MCF 10A (cell line): ENCODE measurements around the gene DHX38. TPM values are rescaled to one million over a fixed set of nuclear protein-coding genes. Genes with fewer than 3 reads are reported as not detected.
"Not testable (repeated sequence)": the region's sequence is repeated elsewhere in the genome, so short reads cannot be mapped to it uniquely, and the experiment has no call there.

ENCODE experiments used
- BruUV-seq: library from RNA; stranded (reverse); fragments of 400-500 nt; replicated peaks from 2 replicates; lab custom pipeline; 2021; lab: Mats Ljungman, UMichigan
- CTCF ChIA-PET: fragments of 300-600 bp; sonication (Branson Sonifier 250); formaldehyde crosslinking; extraction: SDS; loops from one replicate; lab custom pipeline; 2021; ENCODE audit warnings: antibody characterized with exemption, inconsistent platforms; lab: Yijun Ruan, JAX
- POLR2A ChIA-PET: fragments of 300-600, 350-650 bp; sonication (Branson Sonifier 250); formaldehyde crosslinking; extraction: SDS; loops from one replicate; lab custom pipeline; 2020; ENCODE audit warnings: antibody characterized with exemption, inconsistent platforms; lab: Yijun Ruan, JAX
- DNase-seq: peaks from one replicate; pipeline ENCODE4 v3.0.0-alpha.2; 2018; ENCODE audit not compliant: unreplicated experiment
- H3K27ac Mint-ChIP-seq: one replicate; pipeline ENCODE4 v1.8.0; 2022; ENCODE audit warnings: mild to moderate bottlenecking, low read depth, mixed read lengths; ENCODE audit not compliant: unreplicated experiment
- H3K27me3 Mint-ChIP-seq: one replicate; pipeline ENCODE4 v1.8.0; 2022; ENCODE audit warnings: mixed read lengths; ENCODE audit not compliant: insufficient read depth, unreplicated experiment
- H3K36me3 Mint-ChIP-seq: one replicate; pipeline ENCODE4 v1.8.0; 2022; ENCODE audit warnings: mild to moderate bottlenecking, moderate library complexity, mixed read lengths; ENCODE audit not compliant: insufficient read depth, unreplicated experiment
- H3K4me1 Mint-ChIP-seq: one replicate; pipeline ENCODE4 v1.8.0; 2022; ENCODE audit warnings: mixed read lengths; ENCODE audit not compliant: insufficient read depth, unreplicated experiment
- H3K4me3 Mint-ChIP-seq: one replicate; pipeline ENCODE4 v1.8.0; 2022; ENCODE audit warnings: mild to moderate bottlenecking, moderate library complexity, mixed read lengths; ENCODE audit not compliant: unreplicated experiment
- H3K9me3 Mint-ChIP-seq: one replicate; pipeline ENCODE4 v1.8.0; 2022; ENCODE audit warnings: mixed read lengths; ENCODE audit not compliant: unreplicated experiment
- intact Hi-C: fragments of 100-400 bp; cut with micrococcal nuclease; formaldehyde crosslinking; loops from 2 replicates; pipeline ENCODE4 v1.14.1; 2022
- total RNA-seq: library from RNA; stranded (reverse); gene quantifications from 2 replicates; pipeline ENCODE4 v1.2.3, GENCODE V29; 2022
- TF ChIP-seq, protein P1 (sequence below): fragments of 200-600 bp; IDR thresholded peaks from one replicate; pipeline ENCODE4 v1.8.0; 2022; ENCODE audit warnings: antibody characterized with exemption, mild to moderate bottlenecking; ENCODE audit not compliant: unreplicated experiment

Gene DHX38
- total RNA-seq, 1 experiment from 2014 or later: 65.2 TPM

DNA sequence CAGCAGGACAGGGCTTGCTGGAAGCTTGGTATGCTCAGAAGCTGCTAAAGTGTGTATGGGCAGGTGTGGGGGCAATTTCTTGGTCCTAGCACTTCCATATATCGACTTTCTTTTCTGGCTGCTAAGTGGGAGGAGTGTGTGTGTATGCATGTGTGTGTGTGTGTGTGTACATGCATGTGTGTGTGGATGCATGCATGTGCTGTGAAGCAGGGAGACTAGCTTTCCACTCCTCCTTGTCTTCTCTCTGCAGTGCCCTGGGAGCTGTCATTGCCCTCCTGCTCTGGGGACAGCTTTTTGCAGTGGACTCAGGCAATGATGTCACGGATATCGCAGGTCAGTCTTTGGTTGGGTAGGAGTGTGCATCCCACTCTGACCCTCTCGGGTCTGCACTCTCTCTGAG lies 37.7 kb upstream of the DHX38 start:
- POLR2A ChIA-PET: no interaction called here
- H3K4me1 Mint-ChIP-seq: no peaks in the 10 kb centered on the region
- BruUV-seq: no TSS peak
- no peaks in the 10 kb centered on the region for H3K36me3 Mint-ChIP-seq
- CTCF ChIA-PET: interaction anchor here (0.6 to 1.2 kb wide), 2 partner anchors 11 to 865 kb away, joined by 4 to 7 read pairs; no protein-coding TSS in a partner anchor
- DNase-seq: no peak
- intact Hi-C loops: no loop called here
- H3K9me3 Mint-ChIP-seq: no peaks in the 10 kb centered on the region
- H3K27me3 Mint-ChIP-seq: no peaks in the 10 kb centered on the region
- TF ChIP-seq, protein P1, sequence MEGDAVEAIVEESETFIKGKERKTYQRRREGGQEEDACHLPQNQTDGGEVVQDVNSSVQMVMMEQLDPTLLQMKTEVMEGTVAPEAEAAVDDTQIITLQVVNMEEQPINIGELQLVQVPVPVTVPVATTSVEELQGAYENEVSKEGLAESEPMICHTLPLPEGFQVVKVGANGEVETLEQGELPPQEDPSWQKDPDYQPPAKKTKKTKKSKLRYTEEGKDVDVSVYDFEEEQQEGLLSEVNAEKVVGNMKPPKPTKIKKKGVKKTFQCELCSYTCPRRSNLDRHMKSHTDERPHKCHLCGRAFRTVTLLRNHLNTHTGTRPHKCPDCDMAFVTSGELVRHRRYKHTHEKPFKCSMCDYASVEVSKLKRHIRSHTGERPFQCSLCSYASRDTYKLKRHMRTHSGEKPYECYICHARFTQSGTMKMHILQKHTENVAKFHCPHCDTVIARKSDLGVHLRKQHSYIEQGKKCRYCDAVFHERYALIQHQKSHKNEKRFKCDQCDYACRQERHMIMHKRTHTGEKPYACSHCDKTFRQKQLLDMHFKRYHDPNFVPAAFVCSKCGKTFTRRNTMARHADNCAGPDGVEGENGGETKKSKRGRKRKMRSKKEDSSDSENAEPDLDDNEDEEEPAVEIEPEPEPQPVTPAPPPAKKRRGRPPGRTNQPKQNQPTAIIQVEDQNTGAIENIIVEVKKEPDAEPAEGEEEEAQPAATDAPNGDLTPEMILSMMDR: no peak
- H3K4me3 Mint-ChIP-seq: no peak overlapping the region
- no peak overlapping the region for H3K27ac Mint-ChIP-seq

DNA sequence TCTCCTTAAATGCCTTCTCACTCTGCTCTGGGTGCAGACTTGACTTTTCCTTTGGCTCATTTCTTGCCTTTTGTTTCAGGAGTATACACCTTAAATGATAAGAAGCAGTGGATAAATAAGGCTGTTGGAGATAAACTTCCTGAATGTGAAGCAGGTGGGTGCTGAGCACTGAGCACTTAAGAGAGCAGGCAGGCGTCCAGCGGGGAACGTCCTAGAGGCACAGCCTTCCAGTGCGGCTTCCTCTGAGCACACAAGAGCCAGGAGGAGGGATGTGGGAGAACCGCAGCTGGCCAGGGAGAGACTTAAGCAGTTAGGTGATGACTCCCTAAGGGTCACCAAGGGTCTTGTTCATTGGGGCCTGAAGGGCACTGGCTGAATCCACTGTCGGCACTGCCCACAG lies 36.3 kb upstream of the DHX38 start:
- H3K4me1 Mint-ChIP-seq, intact Hi-C loops, H3K36me3 Mint-ChIP-seq, BruUV-seq, CTCF ChIA-PET, DNase-seq, POLR2A ChIA-PET, H3K27me3 Mint-ChIP-seq, H3K4me3 Mint-ChIP-seq, H3K27ac Mint-ChIP-seq, H3K9me3 Mint-ChIP-seq: not testable (repeated sequence)

DNA sequence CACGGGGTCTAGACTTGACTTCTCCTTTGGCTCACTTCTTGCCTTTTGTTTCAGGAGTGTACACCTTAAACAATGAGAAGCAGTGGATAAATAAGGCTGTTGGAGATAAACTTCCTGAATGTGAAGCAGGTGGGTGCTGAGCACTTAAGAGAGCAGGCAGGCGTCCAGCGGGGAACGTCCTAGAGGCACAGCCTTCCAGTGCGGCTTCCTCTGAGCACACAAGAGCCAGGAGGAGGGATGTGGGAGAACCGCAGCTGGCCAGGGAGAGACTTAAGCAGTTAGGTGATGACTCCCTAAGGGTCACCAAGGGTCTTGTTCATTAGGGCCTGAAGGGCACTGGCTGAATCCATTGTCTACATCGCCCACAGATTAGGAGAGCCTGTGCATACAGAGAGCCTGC lies 34.6 kb upstream of the DHX38 start:
- H3K36me3 Mint-ChIP-seq, H3K27ac Mint-ChIP-seq, BruUV-seq, H3K9me3 Mint-ChIP-seq, POLR2A ChIA-PET, DNase-seq, H3K4me1 Mint-ChIP-seq, H3K27me3 Mint-ChIP-seq, intact Hi-C loops, H3K4me3 Mint-ChIP-seq: not testable (repeated sequence)
- CTCF ChIA-PET: interaction anchor here (0.6 to 1.1 kb wide), 2 partner anchors 17 to 259 kb away, joined by 4 read pairs; no protein-coding TSS in a partner anchor

DNA sequence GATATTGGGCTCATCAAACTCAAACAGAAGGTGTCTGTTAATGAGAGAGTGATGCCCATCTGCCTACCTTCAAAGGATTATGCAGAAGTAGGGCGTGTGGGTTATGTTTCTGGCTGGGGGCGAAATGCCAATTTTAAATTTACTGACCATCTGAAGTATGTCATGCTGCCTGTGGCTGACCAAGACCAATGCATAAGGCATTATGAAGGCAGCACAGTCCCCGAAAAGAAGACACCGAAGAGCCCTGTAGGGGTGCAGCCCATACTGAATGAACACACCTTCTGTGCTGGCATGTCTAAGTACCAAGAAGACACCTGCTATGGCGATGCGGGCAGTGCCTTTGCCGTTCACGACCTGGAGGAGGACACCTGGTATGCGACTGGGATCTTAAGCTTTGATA lies 33.2 kb upstream of the DHX38 start:
- BruUV-seq: no TSS peak
- H3K4me1 Mint-ChIP-seq: no peaks in the 10 kb centered on the region
- H3K27ac Mint-ChIP-seq: no peak overlapping the region
- CTCF ChIA-PET: interaction anchor here (1.1 kb wide), 1 partner anchor 15 kb away, joined by 4 read pairs; no protein-coding TSS in a partner anchor
- no peaks in the 10 kb centered on the region for H3K36me3 Mint-ChIP-seq
- no peak overlapping the region for H3K4me3 Mint-ChIP-seq
- POLR2A ChIA-PET: interaction anchor here (0.6 kb wide), 1 partner anchor 598 kb away, joined by 3 read pairs; no protein-coding TSS in a partner anchor
- DNase-seq: no peak
- TF ChIP-seq, protein P1: no peak
- no peaks in the 10 kb centered on the region for H3K9me3 Mint-ChIP-seq
- intact Hi-C loops: no loop called here
- no peaks in the 10 kb centered on the region for H3K27me3 Mint-ChIP-seq

DNA sequence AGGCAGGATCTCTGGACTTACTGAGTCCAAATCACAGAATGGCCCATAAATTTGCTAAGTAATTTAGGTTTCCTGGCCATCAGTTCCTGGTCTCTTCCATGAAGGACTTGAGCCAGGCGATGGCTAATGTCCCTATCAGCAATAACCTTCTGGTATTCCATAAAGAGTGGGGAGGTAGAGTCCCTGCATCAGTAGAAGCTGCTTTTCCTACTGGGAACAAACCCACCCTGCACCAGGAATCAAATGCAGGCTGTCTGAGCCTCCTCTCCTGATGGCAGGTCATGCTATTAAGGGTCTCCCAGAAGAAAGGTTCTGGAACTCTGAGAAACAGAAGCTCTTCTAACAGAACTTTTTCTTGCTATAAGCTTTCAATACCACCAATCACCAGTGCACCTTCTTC lies 32.1 kb upstream of the DHX38 start:
- intact Hi-C loops: no loop called here
- ChIA-PET POLR2A (no interaction called here), CTCF (no interaction called here)
- no peaks in the 10 kb centered on the region for H3K9me3 Mint-ChIP-seq
- H3K36me3 Mint-ChIP-seq: no peaks in the 10 kb centered on the region
- no peaks in the 10 kb centered on the region for H3K27me3 Mint-ChIP-seq
- no peak overlapping the region for H3K27ac Mint-ChIP-seq
- no peaks in the 10 kb centered on the region for H3K4me1 Mint-ChIP-seq
- H3K4me3 Mint-ChIP-seq: no peak overlapping the region
- TF ChIP-seq, protein P1: no peak
- DNase-seq: no peak
- no TSS peak for BruUV-seq
